Activated T-cell treated with anti-CD3 and anti-CD28 coated beads, Interleukin-2, amount 50 U/mL, for 72 hours (primary cell): Measurements from ENCODE around the gene SEC11A. TPM values are rescaled to one million over a fixed set of nuclear protein-coding genes. Genes with fewer than 3 reads are reported as not detected.

ENCODE experiments used
- ATAC-seq, 2 donors: fragments of 150-1000 bp; cut with Tn5 transposase; replicated peaks in 1 of 2; 2 replicates each; pipeline ENCODE4 v1.10.0; 2021; ENCODE audit warnings: moderate library complexity in 2 of 2, mild to moderate bottlenecking in 1 of 2
- DNase-seq, 2 donors: peaks; one replicate each; pipeline ENCODE4 v3.0.0; 2021 to 2022; ENCODE audit warnings: mixed read lengths in 1 of 2
- H3K27ac Mint-ChIP-seq: one replicate; pipeline ENCODE4 v1.8.0; 2022; ENCODE audit warnings: mild to moderate bottlenecking, moderate library complexity, mixed read lengths
- H3K27me3 Mint-ChIP-seq: one replicate; pipeline ENCODE4 v1.8.0; 2022; ENCODE audit warnings: low read depth, mixed read lengths
- H3K36me3 Mint-ChIP-seq, 2 donors: one replicate each; pipeline ENCODE4 v1.8.0; 2022; ENCODE audit warnings: mixed read lengths in 2 of 2, mild to moderate bottlenecking in 1 of 2; ENCODE audit not compliant: insufficient read depth in 2 of 2
- H3K4me1 Mint-ChIP-seq: one replicate; pipeline ENCODE4 v1.8.0; 2022; ENCODE audit warnings: low read depth, mixed read lengths
- H3K4me3 Mint-ChIP-seq, 2 donors: one replicate each; pipeline ENCODE4 v1.8.0; 2022; ENCODE audit warnings: mild to moderate bottlenecking in 2 of 2, mixed read lengths in 2 of 2, moderate library complexity in 2 of 2
- H3K9me3 Mint-ChIP-seq, 2 donors: one replicate each; pipeline ENCODE4 v1.8.0; 2022; ENCODE audit warnings: mixed read lengths in 2 of 2
- total RNA-seq, 2 donors: library from RNA; stranded (reverse); gene quantifications; one replicate each; pipeline ENCODE4 v1.2.3, GENCODE V29; 2022

The SEC11A gene
- total RNA-seq, 2 donors from 2014 or later: 120 to 134 TPM

- DNase-seq (no peak), ATAC-seq (no peak)
- Mint-ChIP-seq H3K27me3 (no peaks in the 10 kb centered on the region), H3K4me3 (peak overlapping the region; percentile 79 to 81), H3K9me3 (no peaks in the 10 kb centered on the region), H3K4me1 (peaks cover 45% of the 10 kb centered on the region), H3K27ac (peak overlapping the region; percentile 85), H3K36me3 (no peaks in the 10 kb centered on the region)
These were observed 57.0 kb downstream of the SEC11A start for GRCh38 chr15:84658788-84659411.

DNA sequence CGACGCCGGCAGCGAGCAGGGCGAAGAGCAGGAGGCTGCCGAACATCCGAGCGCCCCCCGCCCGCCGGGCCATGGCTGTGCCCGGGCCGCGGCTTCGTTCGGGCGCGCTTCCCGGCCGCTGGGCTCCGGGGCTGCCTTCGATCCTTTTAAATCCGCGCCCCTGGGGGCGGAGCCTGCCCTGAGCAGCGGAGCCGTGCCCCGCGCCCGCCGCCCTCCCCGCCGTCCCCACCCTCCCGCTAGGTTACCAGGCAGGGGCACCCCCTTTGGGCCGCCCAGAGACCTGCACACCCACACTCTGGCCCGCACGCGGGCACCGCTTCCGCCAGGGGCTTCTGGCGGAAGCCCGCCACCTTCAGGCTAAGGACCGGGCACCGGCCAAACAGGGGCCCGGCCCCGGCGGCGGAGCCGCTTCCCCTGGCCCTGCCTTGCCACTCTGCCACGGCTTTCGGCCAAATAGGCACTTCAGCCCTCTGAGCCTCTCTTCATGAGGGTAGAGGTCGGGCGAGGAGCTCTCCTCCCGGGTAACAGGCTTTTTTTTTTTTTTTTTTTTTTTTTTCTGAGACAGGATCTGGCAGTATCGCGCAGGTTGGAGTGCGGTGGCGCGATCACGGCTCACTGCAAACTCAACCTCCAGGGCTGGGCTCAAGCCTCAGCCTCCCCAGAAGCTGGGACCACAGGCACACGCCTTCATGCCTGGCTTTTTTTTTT lies 57.7 kb downstream of the SEC11A start, which contains the start of gene NMB:
Gene NMB, minus strand, starts transcription at position 120 of the 708 bp plus-strand sequence. Its CDS starts 47 bp downstream, at position 73.
- no peaks in the 10 kb centered on the region for H3K9me3 Mint-ChIP-seq
- H3K36me3 Mint-ChIP-seq: no peaks in the 10 kb centered on the region
- H3K4me1 Mint-ChIP-seq: peaks cover 52% of the 10 kb centered on the region
- H3K27ac Mint-ChIP-seq: peak within 1 kb of the TSS; percentile 85
- DNase-seq: peak; percentile 87 to 89
- peak within 1 kb of the TSS; percentile 81 for H3K4me3 Mint-ChIP-seq
- H3K27me3 Mint-ChIP-seq: no peaks in the 10 kb centered on the region
- peak; percentile 77 to 78 for ATAC-seq

- H3K27me3 Mint-ChIP-seq: no peaks in the 10 kb centered on the region
- H3K4me1 Mint-ChIP-seq: peaks cover 57% of the 10 kb centered on the region
- no peaks in the 10 kb centered on the region for H3K36me3 Mint-ChIP-seq
- no peak for ATAC-seq
- DNase-seq: no peak
- no peaks in the 10 kb centered on the region for H3K9me3 Mint-ChIP-seq
- H3K27ac Mint-ChIP-seq: no peak overlapping the region
- H3K4me3 Mint-ChIP-seq: peak overlapping the region; percentile 75 to 81
These were observed 58.2 kb downstream of the SEC11A start for GRCh38 chr15:84657748-84658079.

GRCh38 chr15:84656972-84657371 lies 59.0 kb downstream of the SEC11A start:
- no peak for ATAC-seq
- Mint-ChIP-seq H3K4me1 (peaks cover 64% of the 10 kb centered on the region), H3K36me3 (peaks cover 2 to 3% of the 10 kb centered on the region in 2 donors), H3K27ac (no peak overlapping the region), H3K4me3 (peak overlapping the region; percentile 75 to 81), H3K9me3 (no peaks in the 10 kb centered on the region), H3K27me3 (no peaks in the 10 kb centered on the region)
- no peak for DNase-seq

DNA sequence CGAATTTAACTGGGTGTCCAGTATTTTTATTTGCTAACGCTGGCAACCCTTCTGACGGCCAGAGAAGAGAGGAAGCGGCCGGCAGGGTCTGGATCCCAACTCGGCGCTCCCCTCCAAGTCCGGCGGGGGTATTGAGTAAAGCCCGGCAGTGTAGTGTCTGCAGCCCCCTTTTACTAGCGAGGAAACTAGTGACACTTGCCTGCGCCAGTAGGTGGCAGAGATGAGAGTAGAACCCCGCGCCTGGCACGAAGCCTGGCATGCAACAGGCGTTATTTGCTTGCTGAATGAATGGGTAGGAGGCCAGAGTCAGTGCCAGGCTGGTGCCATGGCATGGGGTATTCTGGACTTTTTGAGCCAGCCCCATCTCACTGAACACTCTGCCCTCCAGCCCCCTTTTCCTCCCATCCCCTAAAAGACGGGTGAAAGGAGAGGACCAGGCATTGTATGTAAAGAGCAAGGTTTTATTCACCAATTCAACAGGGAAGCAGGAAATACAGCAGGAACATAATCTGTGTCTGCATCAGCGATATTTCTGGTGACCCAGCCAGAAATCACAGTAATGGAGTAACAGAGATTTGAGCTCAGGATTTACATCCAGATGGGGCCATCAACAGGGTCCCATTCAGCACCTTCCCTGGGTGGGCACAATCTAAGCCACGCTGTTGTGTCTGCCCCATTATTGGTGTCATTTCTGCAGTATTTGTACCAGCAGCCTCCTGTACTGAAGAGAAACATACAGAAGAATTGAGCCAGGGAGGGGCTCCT lies 61.1 kb downstream of the SEC11A start:
- no peaks in the 10 kb centered on the region for H3K9me3 Mint-ChIP-seq
- H3K4me3 Mint-ChIP-seq: peak overlapping the region; percentile 97 to 99
- peak overlapping the region; percentile 78 for H3K27ac Mint-ChIP-seq
- H3K27me3 Mint-ChIP-seq: no peaks in the 10 kb centered on the region
- peaks cover 66% of the 10 kb centered on the region for H3K4me1 Mint-ChIP-seq
- peaks cover 6 to 15% of the 10 kb centered on the region in 2 donors for H3K36me3 Mint-ChIP-seq
- peak; percentile 63 for ATAC-seq
- DNase-seq: peak; percentile 80 to 84

- ATAC-seq (peak; percentile 84), DNase-seq (peak; percentile 97 to 98)
- Mint-ChIP-seq H3K4me3 (peak within 1 kb of the TSS; percentile 97 to 99), H3K27ac (peak within 1 kb of the TSS; percentile 93), H3K27me3 (no peaks in the 10 kb centered on the region), H3K4me1 (peaks cover 60% of the 10 kb centered on the region), H3K9me3 (no peaks in the 10 kb centered on the region), H3K36me3 (peaks cover 7 to 16% of the 10 kb centered on the region in 2 donors)
These were observed 61.8 kb downstream of the SEC11A start, which contains the start of gene WDR73 for GRCh38 chr15:84653910-84654688. TSS of gene WDR73 (minus strand) at chr15:84654283. CDS start at chr15:84654274, 9 bp downstream.

DNA sequence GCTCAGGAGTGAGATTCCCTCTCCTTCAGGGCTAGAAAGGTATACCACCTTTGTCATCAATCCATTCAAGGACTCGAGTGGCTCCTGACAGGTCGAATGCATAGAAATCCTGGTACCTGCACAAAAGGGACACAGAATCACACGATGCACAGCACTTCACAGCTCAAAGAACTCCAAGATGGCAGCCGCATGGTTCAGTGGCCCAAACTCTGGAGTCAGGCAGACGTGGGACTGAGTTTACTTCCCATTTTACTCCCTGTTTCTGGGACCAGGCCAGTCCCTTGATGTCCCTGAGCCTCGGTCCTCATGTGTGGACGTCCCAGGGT lies 62.4 kb downstream of the SEC11A start:
- no peak for DNase-seq
- Mint-ChIP-seq H3K27ac (peak overlapping the region; percentile 93), H3K27me3 (no peaks in the 10 kb centered on the region), H3K4me1 (peaks cover 57% of the 10 kb centered on the region), H3K4me3 (peak overlapping the region; percentile 97 to 99), H3K9me3 (no peaks in the 10 kb centered on the region), H3K36me3 (peaks cover 8 to 18% of the 10 kb centered on the region in 2 donors)
- no peak for ATAC-seq

- H3K4me1 Mint-ChIP-seq: peaks cover 42% of the 10 kb centered on the region
- no peak overlapping the region for H3K27ac Mint-ChIP-seq
- H3K36me3 Mint-ChIP-seq: peaks cover 12 to 30% of the 10 kb centered on the region in 2 donors
- no peak for DNase-seq
- no peak for ATAC-seq
- H3K9me3 Mint-ChIP-seq: no peaks in the 10 kb centered on the region
- no peak overlapping the region for H3K4me3 Mint-ChIP-seq
- no peaks in the 10 kb centered on the region for H3K27me3 Mint-ChIP-seq
These were observed 66.2 kb downstream of the SEC11A start for GRCh38 chr15:84649706-84650105.

DNA sequence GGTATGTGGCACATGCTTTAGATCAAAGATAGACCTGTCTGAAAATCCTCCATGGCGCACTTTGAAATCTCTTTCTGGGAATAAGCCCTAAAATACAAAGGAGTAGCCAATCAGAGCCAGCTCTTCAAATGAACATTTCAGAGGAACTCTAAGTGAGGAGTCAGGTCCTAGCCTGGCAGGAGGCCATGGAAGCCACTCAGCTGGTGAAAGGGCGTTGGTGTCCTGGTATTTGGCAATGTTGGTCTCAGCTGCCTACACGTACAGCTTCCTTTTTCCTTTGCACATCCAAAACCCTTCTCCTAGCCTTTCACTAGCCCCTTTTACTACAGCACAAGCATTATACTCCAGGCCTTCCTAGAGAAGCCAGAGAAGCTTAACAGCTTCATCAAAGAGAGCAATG lies 67.4 kb downstream of the SEC11A start:
- Mint-ChIP-seq H3K4me1 (peaks cover 37% of the 10 kb centered on the region), H3K4me3 (no peak overlapping the region), H3K27ac (peak overlapping the region; percentile 5), H3K9me3 (no peaks in the 10 kb centered on the region), H3K36me3 (peaks cover 12 to 30% of the 10 kb centered on the region in 2 donors), H3K27me3 (no peaks in the 10 kb centered on the region)
- DNase-seq: no peak
- ATAC-seq: no peak

DNA sequence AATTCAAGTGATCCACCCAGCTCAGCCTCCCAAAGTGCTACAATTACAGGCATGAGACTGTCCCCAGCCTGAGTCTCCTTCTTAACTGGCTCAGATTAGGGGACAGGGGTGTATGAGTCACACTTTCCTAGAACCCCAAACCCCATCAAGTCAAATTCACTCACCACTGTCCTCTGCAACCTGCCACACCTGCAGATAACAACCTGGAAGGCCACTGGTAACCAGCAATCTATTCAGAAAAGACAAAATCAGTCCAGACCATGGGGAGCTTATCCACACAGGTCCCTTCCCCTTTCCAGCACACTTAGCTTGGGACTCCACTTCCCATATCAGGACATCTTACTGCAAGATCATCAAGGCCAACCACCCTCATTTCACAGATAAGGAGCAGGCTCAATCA lies 68.2 kb downstream of the SEC11A start:
- Mint-ChIP-seq H3K4me1 (peaks cover 29% of the 10 kb centered on the region), H3K27ac (peak overlapping the region; percentile 51), H3K36me3 (peaks cover 12 to 33% of the 10 kb centered on the region in 2 donors), H3K9me3 (no peaks in the 10 kb centered on the region), H3K27me3 (no peaks in the 10 kb centered on the region), H3K4me3 (no peak overlapping the region)
- ATAC-seq (peak; percentile 13 to 19), DNase-seq (no peak)

DNA sequence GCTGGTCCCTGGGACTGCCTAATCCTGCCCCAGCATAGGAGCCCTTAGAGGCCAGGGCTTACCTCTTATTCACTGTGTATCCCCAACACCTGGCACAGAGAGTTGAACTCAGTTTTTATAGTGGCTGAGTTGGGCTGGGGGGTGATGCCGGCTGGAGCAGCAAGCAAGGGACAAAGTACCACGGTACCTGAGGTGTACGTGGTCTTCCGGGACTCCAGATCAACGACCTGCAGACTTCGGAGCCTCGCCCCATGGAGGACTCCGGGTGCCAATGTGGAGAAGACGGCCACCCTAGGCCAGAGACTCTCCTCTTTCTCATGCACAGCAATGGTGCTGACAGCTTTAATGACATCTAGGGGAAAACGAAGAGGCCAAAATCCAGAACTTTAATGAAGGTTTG lies 69.9 kb downstream of the SEC11A start:
- no peak for ATAC-seq
- Mint-ChIP-seq H3K36me3 (peaks cover 6 to 22% of the 10 kb centered on the region in 2 donors), H3K27me3 (no peaks in the 10 kb centered on the region), H3K4me1 (peaks cover 19% of the 10 kb centered on the region), H3K9me3 (no peaks in the 10 kb centered on the region), H3K27ac (no peak overlapping the region), H3K4me3 (no peak overlapping the region)
- no peak for DNase-seq

GRCh38 chr15:84645496-84645895 lies 70.4 kb downstream of the SEC11A start:
- H3K36me3 Mint-ChIP-seq: peaks cover 6 to 22% of the 10 kb centered on the region in 2 donors
- no peaks in the 10 kb centered on the region for H3K27me3 Mint-ChIP-seq
- no peak for DNase-seq
- no peak overlapping the region for H3K27ac Mint-ChIP-seq
- peaks cover 23% of the 10 kb centered on the region for H3K4me1 Mint-ChIP-seq
- ATAC-seq: no peak
- no peak overlapping the region for H3K4me3 Mint-ChIP-seq
- H3K9me3 Mint-ChIP-seq: no peaks in the 10 kb centered on the region
